ENCODE measurements around the gene DCUN1D5.

DNA sequence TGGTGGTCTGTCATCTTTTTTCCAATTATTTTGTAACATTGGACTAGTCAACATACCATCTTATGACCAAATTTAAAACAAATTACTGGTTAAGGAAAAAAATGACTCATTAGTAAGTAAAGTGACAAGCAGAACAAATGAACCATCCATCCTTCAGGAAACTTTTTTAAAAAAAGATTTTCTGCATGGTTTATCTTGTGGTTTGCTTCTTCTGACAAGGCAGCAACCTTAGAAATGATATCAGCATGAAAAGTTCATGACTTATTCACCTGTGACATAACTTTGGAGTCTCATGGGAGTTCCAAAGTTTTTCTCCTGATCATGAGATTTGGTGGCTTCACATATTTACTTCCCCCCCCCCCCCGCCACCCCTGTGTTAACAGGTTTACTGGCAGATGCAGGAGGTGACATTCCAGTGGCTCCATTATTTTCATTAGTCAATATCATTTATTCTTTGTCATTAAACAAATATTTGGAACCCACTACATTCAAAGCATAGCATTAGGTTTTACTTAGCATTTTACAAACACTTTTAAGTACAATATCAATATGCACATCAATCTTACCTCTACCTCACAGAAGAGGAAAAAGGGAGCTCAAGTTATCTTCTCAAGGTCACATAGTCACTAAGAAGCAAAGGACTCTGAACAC is 40.7 kb downstream of the DCUN1D5 start:
- TF ChIP-seq, protein P1, sequence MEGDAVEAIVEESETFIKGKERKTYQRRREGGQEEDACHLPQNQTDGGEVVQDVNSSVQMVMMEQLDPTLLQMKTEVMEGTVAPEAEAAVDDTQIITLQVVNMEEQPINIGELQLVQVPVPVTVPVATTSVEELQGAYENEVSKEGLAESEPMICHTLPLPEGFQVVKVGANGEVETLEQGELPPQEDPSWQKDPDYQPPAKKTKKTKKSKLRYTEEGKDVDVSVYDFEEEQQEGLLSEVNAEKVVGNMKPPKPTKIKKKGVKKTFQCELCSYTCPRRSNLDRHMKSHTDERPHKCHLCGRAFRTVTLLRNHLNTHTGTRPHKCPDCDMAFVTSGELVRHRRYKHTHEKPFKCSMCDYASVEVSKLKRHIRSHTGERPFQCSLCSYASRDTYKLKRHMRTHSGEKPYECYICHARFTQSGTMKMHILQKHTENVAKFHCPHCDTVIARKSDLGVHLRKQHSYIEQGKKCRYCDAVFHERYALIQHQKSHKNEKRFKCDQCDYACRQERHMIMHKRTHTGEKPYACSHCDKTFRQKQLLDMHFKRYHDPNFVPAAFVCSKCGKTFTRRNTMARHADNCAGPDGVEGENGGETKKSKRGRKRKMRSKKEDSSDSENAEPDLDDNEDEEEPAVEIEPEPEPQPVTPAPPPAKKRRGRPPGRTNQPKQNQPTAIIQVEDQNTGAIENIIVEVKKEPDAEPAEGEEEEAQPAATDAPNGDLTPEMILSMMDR (IDR thresholded peaks at IDR 0.05; ENCODE audit: low read depth, low read length): no peak
- TF ChIP-seq, protein P2, sequence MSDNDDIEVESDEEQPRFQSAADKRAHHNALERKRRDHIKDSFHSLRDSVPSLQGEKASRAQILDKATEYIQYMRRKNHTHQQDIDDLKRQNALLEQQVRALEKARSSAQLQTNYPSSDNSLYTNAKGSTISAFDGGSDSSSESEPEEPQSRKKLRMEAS (IDR thresholded peaks at IDR 0.05; ENCODE audit: low read depth, low read length): no peak
- no peak for TF ChIP-seq POLR2A (IDR thresholded peaks at IDR 0.05; ENCODE audit: extremely low read depth, insufficient read length)

All from NB4 (cell line).